ENCODE results near the gene THRAP3. TPM values are rescaled to one million over a fixed set of nuclear protein-coding genes. Genes with fewer than 3 reads are reported as not detected.

The THRAP3 gene
- total and polyA plus RNA-seq, 12 donors = 22.8 to 109 (median 98.9) TPM

- ATAC-seq (no peak), DNase-seq (no peak)
- Histone ChIP-seq H3K4me1 (peaks cover 4 to 34% (median 18%) of the 10 kb centered on the region in 9 donors), H3K9me3 (no peaks in the 10 kb centered on the region), H3K36me3 (peaks cover 0 to 56% (median 37%) of the 10 kb centered on the region in 9 donors), H3K4me3 (peak overlapping the region in 8 of 10 donors; percentile 65 to 98 (median 84)), H3K27ac (peak overlapping the region in 9 of 10 donors; percentile 76 to 91 (median 80)), H3K27me3 (no peaks in the 10 kb centered on the region)
- WGBS, 2 donors = 72 to 74% methylated on average over 7 of the region's 7 CpGs
- intact Hi-C loops (cut with DNase I) = loop anchor here in 4 of 10 donors (5.0 to 10.0 kb wide), 3 partner anchors 59 to 109 kb away; no protein-coding TSS in a partner anchor
- no peak for TF ChIP-seq CTCF (IDR thresholded peaks at IDR 0.05)
Measured at GRCh38 chr1:36305915-36306209, 81.6 kb downstream of the THRAP3 start.

- peaks cover 4 to 33% (median 18%) of the 10 kb centered on the region in 9 donors for H3K4me1 ChIP-seq
- intact Hi-C loops (cut with DNase I) = loop anchor here in 4 of 10 donors (5.0 to 10.0 kb wide), 3 partner anchors 58 to 108 kb away; no protein-coding TSS in a partner anchor
- peak within 1 kb of the TSS; percentile 65 to 98 (median 84) for H3K4me3 ChIP-seq
- H3K9me3 ChIP-seq = no peaks in the 10 kb centered on the region
- peaks cover 0 to 52% (median 32%) of the 10 kb centered on the region in 9 donors for H3K36me3 ChIP-seq
- H3K27me3 ChIP-seq = no peaks in the 10 kb centered on the region
- peak; percentile 43 to 68 (median 50) for ATAC-seq
- H3K27ac ChIP-seq = peak within 1 kb of the TSS; percentile 48 to 91 (median 80)
- peak in 3 of 9 donors; percentile 38 to 40 (median 40) for TF ChIP-seq CTCF (IDR thresholded peaks at IDR 0.05)
- DNase-seq = peak; percentile 36 to 48
- 4 to 5% methylated on average over 62 to 65 of the region's 65 CpGs for WGBS, 2 donors
Measured at GRCh38 chr1:36306210-36306901, 82.1 kb downstream of the THRAP3 start, which contains the start of gene SH3D21. TSS of gene SH3D21 (plus strand) at chr1:36306368. CDS start at chr1:36306421, 53 bp downstream.

GRCh38 chr1:36306902-36307456 lies 82.7 kb downstream of the THRAP3 start:
- 2% methylated on average over 44 to 46 of the region's 46 CpGs for WGBS, 2 donors
- Histone ChIP-seq H3K27ac (peak overlapping the region; percentile 48 to 91 (median 80)), H3K4me3 (peak overlapping the region; percentile 65 to 98 (median 84)), H3K9me3 (no peaks in the 10 kb centered on the region), H3K4me1 (peaks cover 4 to 33% (median 18%) of the 10 kb centered on the region in 9 donors), H3K36me3 (peaks cover 0 to 51% (median 26%) of the 10 kb centered on the region in 9 donors), H3K27me3 (no peaks in the 10 kb centered on the region)
- intact Hi-C loops (cut with DNase I) = loop anchor here in 4 of 10 donors (5.0 to 10.0 kb wide), 3 partner anchors 58 to 108 kb away; no protein-coding TSS in a partner anchor
- ATAC-seq = peak; percentile 97 to 99 (median 98)
- peak; percentile 91 to 93 for DNase-seq
- TF ChIP-seq CTCF (IDR thresholded peaks at IDR 0.05) = no peak

- 83 to 87% methylated on average over 10 of the region's 10 CpGs for WGBS, 2 donors
- peaks cover 0 to 43% (median 18%) of the 10 kb centered on the region in 9 donors for H3K36me3 ChIP-seq
- H3K4me3 ChIP-seq = peak overlapping the region in 9 of 10 donors; percentile 65 to 98 (median 82)
- intact Hi-C loops (cut with DNase I) = loop anchor here in 4 of 10 donors (5.0 to 10.0 kb wide), 3 partner anchors 57 to 107 kb away; no protein-coding TSS in a partner anchor
- H3K27ac ChIP-seq = peak overlapping the region in 2 of 10 donors; percentile 79 to 85
- DNase-seq (no peak), ATAC-seq (peak in 1 of 8 donors; percentile 9)
- no peaks in the 10 kb centered on the region for H3K9me3 ChIP-seq
- no peaks in the 10 kb centered on the region for H3K27me3 ChIP-seq
- H3K4me1 ChIP-seq = peaks cover 4 to 33% (median 18%) of the 10 kb centered on the region in 9 donors
- no peak for TF ChIP-seq CTCF (IDR thresholded peaks at IDR 0.05)
Measured at GRCh38 chr1:36307601-36308330, 83.5 kb downstream of the THRAP3 start.
